Natural killer cell (primary cell): ENCODE results near the gene ATP5MG. TPM values are rescaled to one million over a fixed set of nuclear protein-coding genes. Genes with fewer than 3 reads are reported as not detected.

Experiments
- ATAC-seq, 3 donors: fragments of 150-1000 bp in 2 of 3; fragments of 200-7000 bp in 1 of 3; cut with Tn5 transposase; 1 replicate in 1 of 3; 2 replicates in 2 of 3; pipeline ENCODE4 v1.10.0; 2021; ENCODE audit warnings: mild to moderate bottlenecking in 2 of 3, moderate library complexity in 2 of 3
- DNase-seq, 2 donors: peaks; one replicate each; pipeline versions ENCODE4 v3.0.0 to v3.0.0-alpha.2; 2013 to 2021; ENCODE audit warnings: mixed read lengths in 1 of 2
- H3K27ac ChIP-seq: one replicate; pipeline ENCODE4 v1.5.1; 2013; ENCODE audit warnings: mild to moderate bottlenecking, low read length
- H3K27me3 ChIP-seq: one replicate; pipeline ENCODE4 v1.6.1; 2013; ENCODE audit warnings: low read length; ENCODE audit not compliant: control insufficient read depth, insufficient read depth
- H3K36me3 ChIP-seq: one replicate; pipeline ENCODE4 v1.6.1; 2013; ENCODE audit warnings: low read length; ENCODE audit not compliant: control insufficient read depth, insufficient read depth
- H3K4me1 ChIP-seq: one replicate; pipeline ENCODE4 v1.6.1; 2013; ENCODE audit warnings: low read length; ENCODE audit not compliant: control insufficient read depth, insufficient read depth
- H3K4me3 ChIP-seq: one replicate; pipeline ENCODE4 v1.5.1; 2013; ENCODE audit warnings: low read length
- H3K9me3 ChIP-seq: one replicate; pipeline ENCODE4 v1.6.1; 2013; ENCODE audit warnings: low read length; ENCODE audit not compliant: control insufficient read depth, insufficient read depth
- H3K27ac Mint-ChIP-seq, 2 donors: one replicate each; pipeline ENCODE4 v1.8.0; 2022; ENCODE audit warnings: mild to moderate bottlenecking in 2 of 2, mixed read lengths in 2 of 2, moderate library complexity in 1 of 2
- H3K27me3 Mint-ChIP-seq, 2 donors: one replicate each; pipeline ENCODE4 v1.8.0; 2022; ENCODE audit warnings: low read depth in 2 of 2, mixed read lengths in 2 of 2
- H3K36me3 Mint-ChIP-seq: one replicate; pipeline ENCODE4 v1.8.0; 2022; ENCODE audit warnings: mixed read lengths
- H3K4me1 Mint-ChIP-seq, 2 donors: one replicate each; pipeline ENCODE4 v1.8.0; 2022; ENCODE audit warnings: mixed read lengths in 2 of 2
- H3K4me3 Mint-ChIP-seq: one replicate; pipeline ENCODE4 v1.8.0; 2022; ENCODE audit warnings: mild to moderate bottlenecking, moderate library complexity, mixed read lengths
- H3K9me3 Mint-ChIP-seq, 2 donors: one replicate each; pipeline ENCODE4 v1.8.0; 2022; ENCODE audit warnings: mixed read lengths in 2 of 2
- WGBS: methylation state at CpG from one replicate; pipeline ENCODE4 v1.1.7; 2013; ENCODE audit warnings: missing lambda C conversion rate; ENCODE audit not compliant: insufficient coverage; 5-methylcytosine and 5-hydroxymethylcytosine counted together
- intact Hi-C: fragments of 100-400 bp; cut with micrococcal nuclease; formaldehyde crosslinking; loops from one replicate; pipeline ENCODE4 v1.14.2; 2022
- total RNA-seq, 4 donors: library from RNA; stranded (reverse); fragments of 120-200 nt in 1 of 4; gene quantifications; one replicate each; pipeline versions ENCODE4 v1.2.3 to v1.2.4, GENCODE V29; 2013 to 2022
- TF ChIP-seq, protein P1 (sequence below): fragments of 200-600 bp; IDR thresholded peaks from one replicate; pipeline ENCODE4 v1.8.0; 2022; ENCODE audit warnings: antibody characterized with exemption

ATP5MG gene
- total RNA-seq, 3 donors from 2014 or later (not counting 1 experiment from before 2014, with no cell fraction given), result 90.3 to 135 (median 107) TPM

DNA sequence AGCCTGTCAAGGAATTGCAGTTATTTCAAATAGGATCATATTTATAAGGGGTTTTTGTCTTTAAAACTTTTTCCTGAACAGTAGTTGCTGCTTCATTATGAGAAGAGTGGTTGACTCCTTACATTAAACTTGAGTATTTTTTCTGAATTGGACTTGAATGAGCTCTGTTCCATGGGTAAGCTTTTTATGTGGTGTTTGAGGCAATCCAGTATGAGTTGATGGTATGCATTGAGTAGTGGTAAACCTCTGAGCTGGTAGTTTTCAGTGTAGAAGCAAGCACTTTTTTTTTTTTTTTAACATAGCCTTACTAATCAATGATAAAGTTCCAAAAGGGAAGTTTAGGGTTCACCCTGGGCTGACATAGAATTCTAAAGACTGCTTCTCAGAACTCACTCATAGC is 38.2 kb downstream of the ATP5MG start:
- peak overlapping the region; percentile 37 for H3K4me3 Mint-ChIP-seq
- H3K4me3 ChIP-seq, result no peak overlapping the region
- TF ChIP-seq, protein P1, sequence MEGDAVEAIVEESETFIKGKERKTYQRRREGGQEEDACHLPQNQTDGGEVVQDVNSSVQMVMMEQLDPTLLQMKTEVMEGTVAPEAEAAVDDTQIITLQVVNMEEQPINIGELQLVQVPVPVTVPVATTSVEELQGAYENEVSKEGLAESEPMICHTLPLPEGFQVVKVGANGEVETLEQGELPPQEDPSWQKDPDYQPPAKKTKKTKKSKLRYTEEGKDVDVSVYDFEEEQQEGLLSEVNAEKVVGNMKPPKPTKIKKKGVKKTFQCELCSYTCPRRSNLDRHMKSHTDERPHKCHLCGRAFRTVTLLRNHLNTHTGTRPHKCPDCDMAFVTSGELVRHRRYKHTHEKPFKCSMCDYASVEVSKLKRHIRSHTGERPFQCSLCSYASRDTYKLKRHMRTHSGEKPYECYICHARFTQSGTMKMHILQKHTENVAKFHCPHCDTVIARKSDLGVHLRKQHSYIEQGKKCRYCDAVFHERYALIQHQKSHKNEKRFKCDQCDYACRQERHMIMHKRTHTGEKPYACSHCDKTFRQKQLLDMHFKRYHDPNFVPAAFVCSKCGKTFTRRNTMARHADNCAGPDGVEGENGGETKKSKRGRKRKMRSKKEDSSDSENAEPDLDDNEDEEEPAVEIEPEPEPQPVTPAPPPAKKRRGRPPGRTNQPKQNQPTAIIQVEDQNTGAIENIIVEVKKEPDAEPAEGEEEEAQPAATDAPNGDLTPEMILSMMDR, result no peak
- intact Hi-C loops, result loop anchor here (2.0 kb wide), 1 partner anchor 49 kb away; no protein-coding TSS in a partner anchor
- H3K4me1 ChIP-seq, result peaks cover 24% of the 10 kb centered on the region
- H3K36me3 ChIP-seq, result peaks cover 4% of the 10 kb centered on the region
- no peaks in the 10 kb centered on the region for H3K9me3 Mint-ChIP-seq
- no peaks in the 10 kb centered on the region for H3K27me3 Mint-ChIP-seq
- no peaks in the 10 kb centered on the region for H3K36me3 Mint-ChIP-seq
- ATAC-seq (no peak), DNase-seq (peak in 1 of 2 donors; percentile 32)
- H3K27ac Mint-ChIP-seq, result peak overlapping the region; percentile 94 to 98
- no peaks in the 10 kb centered on the region for H3K27me3 ChIP-seq
- peaks cover 84 to 86% of the 10 kb centered on the region in 2 donors for H3K4me1 Mint-ChIP-seq
- H3K9me3 ChIP-seq, result no peaks in the 10 kb centered on the region
- H3K27ac ChIP-seq, result peak overlapping the region; percentile 12

GRCh38 chr11:118441770-118442275 is 40.4 kb downstream of the ATP5MG start:
- intact Hi-C loops, result no loop called here
- peaks cover 19% of the 10 kb centered on the region for H3K4me1 ChIP-seq

GRCh38 chr11:118442301-118442700 is 40.9 kb downstream of the ATP5MG start:
- Mint-ChIP-seq H3K9me3 (no peaks in the 10 kb centered on the region), H3K27ac (peak overlapping the region; percentile 56 to 98), H3K4me3 (no peak overlapping the region), H3K36me3 (no peaks in the 10 kb centered on the region), H3K4me1 (peaks cover 94 to 95% of the 10 kb centered on the region in 2 donors), H3K27me3 (no peaks in the 10 kb centered on the region)
- intact Hi-C loops, result no loop called here
- H3K36me3 ChIP-seq, result peaks cover 7% of the 10 kb centered on the region
- H3K4me1 ChIP-seq, result peaks cover 14% of the 10 kb centered on the region
- no peak overlapping the region for H3K4me3 ChIP-seq
- ATAC-seq, result no peak
- no peak for DNase-seq
- H3K27ac ChIP-seq, result no peak overlapping the region
- TF ChIP-seq, protein P1, result no peak
- WGBS, result 66% methylated on average over 3 of the region's 3 CpGs
- no peaks in the 10 kb centered on the region for H3K27me3 ChIP-seq
- no peaks in the 10 kb centered on the region for H3K9me3 ChIP-seq

More at GRCh38 chr11:118441770-118442275, 40.4 kb downstream of the ATP5MG start:
- H3K4me3 ChIP-seq, result no peak overlapping the region
- H3K27me3 ChIP-seq, result no peaks in the 10 kb centered on the region
- ATAC-seq (no peak), DNase-seq (peak in 1 of 2 donors; percentile 25)
- Mint-ChIP-seq H3K27ac (peak overlapping the region; percentile 56 to 98), H3K9me3 (no peaks in the 10 kb centered on the region), H3K27me3 (no peaks in the 10 kb centered on the region), H3K36me3 (no peaks in the 10 kb centered on the region), H3K4me1 (peaks cover 92 to 93% of the 10 kb centered on the region in 2 donors), H3K4me3 (no peak overlapping the region)
- H3K27ac ChIP-seq, result no peak overlapping the region
- H3K36me3 ChIP-seq, result peaks cover 6% of the 10 kb centered on the region
- 63% methylated on average over 3 of the region's 3 CpGs for WGBS
- TF ChIP-seq, protein P1, result no peak
- no peaks in the 10 kb centered on the region for H3K9me3 ChIP-seq
